GM10248 (cell line): ENCODE results near the gene ENTPD7.

Source experiments
- CTCF ChIA-PET: fragments of 300-600 bp; sonication (Branson Sonifier 250); formaldehyde crosslinking; extraction: SDS; loops from one replicate; lab custom pipeline; 2021; ENCODE audit warnings: antibody characterized with exemption; lab: Yijun Ruan, JAX
- POLR2A ChIA-PET: fragments of 350-650 bp; sonication (Branson Sonifier 250); formaldehyde crosslinking; extraction: SDS; loops from one replicate; lab custom pipeline; 2020; ENCODE audit warnings: antibody characterized with exemption; lab: Yijun Ruan, JAX
- DNase-seq: peaks from one replicate; pipeline ENCODE4 v3.0.0; 2012; ENCODE audit errors: extremely low spot score
- CTCF ChIP-seq: IDR thresholded peaks from 2 replicates; pipeline ENCODE4 v1.5.1; 2012; ENCODE audit warnings: mild to moderate bottlenecking, low read depth; ENCODE audit errors: extremely low read depth, missing control alignments, control extremely low read depth

ENTPD7 gene

GRCh38 chr10:99633832-99634231 is 25.5 kb upstream of the ENTPD7 start:
- POLR2A ChIA-PET = no interaction called here
- no peak for TF ChIP-seq CTCF
- DNase-seq = no peak
- CTCF ChIA-PET = interaction anchor here (1.0 kb wide), 1 partner anchor 22 kb away, joined by 3 read pairs; no protein-coding TSS in a partner anchor

GRCh38 chr10:99647601-99648151 is 11.6 kb upstream of the ENTPD7 start:
- POLR2A ChIA-PET = no interaction called here
- no peak for TF ChIP-seq CTCF
- no peak for DNase-seq
- CTCF ChIA-PET = interaction anchor here (1.9 kb wide), 1 partner anchor 11 kb away, joined by 6 read pairs; the partner anchor contains the start of gene ENTPD7

GRCh38 chr10:99648717-99649116 is 10.6 kb upstream of the ENTPD7 start:
- DNase-seq = no peak
- TF ChIP-seq CTCF = no peak
- POLR2A ChIA-PET = no interaction called here
- CTCF ChIA-PET = interaction anchor here (1.9 kb wide), 1 partner anchor 10 kb away, joined by 6 read pairs; the partner anchor contains the start of gene ENTPD7

GRCh38 chr10:99652800-99653390 is 6.4 kb upstream of the ENTPD7 start:
- ChIA-PET CTCF (interaction anchor here (1.3 to 1.5 kb wide), 3 partner anchors 14 to 40 kb away, joined by 3 to 4 read pairs (median 3); no protein-coding TSS in a partner anchor), POLR2A (no interaction called here)
- DNase-seq = no peak
- no peak for TF ChIP-seq CTCF

- ChIA-PET CTCF (interaction anchor here (1.3 to 1.5 kb wide), 3 partner anchors 19 to 42 kb away, joined by 3 to 4 read pairs (median 3); no protein-coding TSS in a partner anchor), POLR2A (no interaction called here)
- no peak for TF ChIP-seq CTCF
- no peak for DNase-seq
These were observed 4.7 kb upstream of the ENTPD7 start for GRCh38 chr10:99654390-99655175.
